HEK293T (cell line): ENCODE data around the gene CLEC18C.
"Not testable (repeated sequence)": the region's sequence is repeated elsewhere in the genome, so short reads cannot be mapped to it uniquely, and the experiment has no call there.

ENCODE experiments used
- ARNT ChIP-seq: fragments of 450-650 bp; IDR thresholded peaks from 2 replicates; pipeline ENCODE4 v1.6.1; 2017; ENCODE audit warnings: mild to moderate bottlenecking
- BHLHE40 ChIP-seq: fragments of 450-650 bp; IDR thresholded peaks from 2 replicates; pipeline ENCODE4 v1.6.1; 2016; ENCODE audit warnings: mild to moderate bottlenecking, moderate library complexity, borderline replicate concordance
- FOXA1 ChIP-seq: fragments of 450-650 bp; IDR thresholded peaks from 2 replicates; pipeline ENCODE4 v1.6.1; 2016; ENCODE audit warnings: mild to moderate bottlenecking
- FOXK2 ChIP-seq: fragments of 450-650 bp; IDR thresholded peaks from 2 replicates; pipeline ENCODE4 v1.6.1; 2016; ENCODE audit warnings: mild to moderate bottlenecking
- FOXM1 ChIP-seq: fragments of 450-650 bp; IDR thresholded peaks from 2 replicates; pipeline ENCODE4 v1.6.1; 2017; ENCODE audit warnings: mild to moderate bottlenecking, borderline replicate concordance
- HDGF ChIP-seq: fragments of 450-650 bp; IDR thresholded peaks from 2 replicates; pipeline ENCODE4 v1.6.1; 2017; ENCODE audit warnings: antibody characterized with exemption, borderline replicate concordance
- LEF1 ChIP-seq: fragments of 450-650 bp; IDR thresholded peaks from 2 replicates; pipeline ENCODE4 v1.6.1; 2017; ENCODE audit warnings: mild to moderate bottlenecking, borderline replicate concordance
- PKNOX1 ChIP-seq: fragments of 450-650 bp; IDR thresholded peaks from 2 replicates; pipeline ENCODE4 v1.6.1; 2016
- SP1 ChIP-seq: fragments of 450-650 bp; IDR thresholded peaks from 2 replicates; pipeline ENCODE4 v1.6.1; 2017
- SUZ12 ChIP-seq: fragments of 450-650 bp; IDR thresholded peaks from 2 replicates; pipeline ENCODE4 v1.6.1; 2016; ENCODE audit warnings: mild to moderate bottlenecking
- TARDBP ChIP-seq: fragments of 450-650 bp; IDR thresholded peaks from 2 replicates; pipeline ENCODE4 v1.6.1; 2016
- ZNF384 ChIP-seq: fragments of 450-650 bp; IDR thresholded peaks from 2 replicates; pipeline ENCODE4 v1.6.1; 2016

GRCh38 chr16:70197611-70198010 is 24.0 kb downstream of the CLEC18C start:
- not testable (repeated sequence) for TF ChIP-seq FOXM1, BHLHE40, ARNT, SUZ12, ZNF384, LEF1, PKNOX1, HDGF, FOXK2, SP1, FOXA1, TARDBP
